ENCODE results near the gene C6orf141.
"Not testable (repeated sequence)": the region's sequence is repeated elsewhere in the genome, so short reads cannot be mapped to it uniquely, and the experiment has no call there.

C6orf141 gene

GRCh38 chr6:49579649-49580048 lies 29.2 kb downstream of the C6orf141 start:
- DNase-seq (ENCODE audit: low spot score): no peak

- DNase-seq (ENCODE audit: low spot score): no peak
Observed at GRCh38 chr6:49582529-49582928, 32.1 kb downstream of the C6orf141 start.

GRCh38 chr6:49587262-49587661 lies 36.8 kb downstream of the C6orf141 start:
- not testable (repeated sequence) for DNase-seq (ENCODE audit: low spot score)
